GM18951 (cell line): ENCODE measurements around the gene KCNQ5.

Experiments
- POLR2A ChIP-seq: IDR thresholded peaks from 4 replicates; pipeline ENCODE4 v1.6.1; 2011; ENCODE audit warnings: mild to moderate bottlenecking; ENCODE audit not compliant: insufficient read length, insufficient read depth; ENCODE audit errors: extremely low read depth
- in situ Hi-C: fragments of 300-500 bp; cut with MboI; formaldehyde crosslinking; loops from one replicate; pipeline ENCODE4 v1.12.0; 2022; ENCODE audit warnings: low sequenced_read_pairs, mixed read lengths, inconsistent platforms; ENCODE audit not compliant: unreplicated experiment

Gene KCNQ5

GRCh38 chr6:72624557-72625160 is 2.8 kb downstream of the KCNQ5 start:
- no peak for TF ChIP-seq POLR2A
- in situ Hi-C loops: no loop called here

GRCh38 chr6:72626126-72626525 is 4.3 kb downstream of the KCNQ5 start:
- in situ Hi-C loops: no loop called here
- TF ChIP-seq POLR2A: no peak

- no peak for TF ChIP-seq POLR2A
- in situ Hi-C loops: no loop called here
These were observed 5.7 kb downstream of the KCNQ5 start for GRCh38 chr6:72627539-72627938.

- no peak for TF ChIP-seq POLR2A
These were observed 9.6 kb downstream of the KCNQ5 start for GRCh38 chr6:72631480-72631879.

GRCh38 chr6:72635636-72636035 is 13.8 kb downstream of the KCNQ5 start:
- in situ Hi-C loops: no loop called here
- TF ChIP-seq POLR2A: no peak

More at GRCh38 chr6:72631480-72631879, 9.6 kb downstream of the KCNQ5 start:
- in situ Hi-C loops: no loop called here

GRCh38 chr6:72636215-72636614 is 14.4 kb downstream of the KCNQ5 start:
- in situ Hi-C loops: no loop called here
- TF ChIP-seq POLR2A: no peak

GRCh38 chr6:72636786-72637185 is 14.9 kb downstream of the KCNQ5 start:
- TF ChIP-seq POLR2A: no peak
- in situ Hi-C loops: no loop called here

GRCh38 chr6:72639920-72640614 is 18.2 kb downstream of the KCNQ5 start:
- in situ Hi-C loops: no loop called here
- TF ChIP-seq POLR2A: no peak

- in situ Hi-C loops: no loop called here
- no peak for TF ChIP-seq POLR2A
These were observed 18.7 kb downstream of the KCNQ5 start for GRCh38 chr6:72640615-72640930.

GRCh38 chr6:72642435-72642834 is 20.6 kb downstream of the KCNQ5 start:
- in situ Hi-C loops: no loop called here
- no peak for TF ChIP-seq POLR2A

- in situ Hi-C loops: no loop called here
- no peak for TF ChIP-seq POLR2A
These were observed 21.4 kb downstream of the KCNQ5 start for GRCh38 chr6:72643214-72643613.

GRCh38 chr6:72646604-72647485 is 25.0 kb downstream of the KCNQ5 start:
- in situ Hi-C loops: no loop called here
- no peak for TF ChIP-seq POLR2A

- TF ChIP-seq POLR2A: no peak
- in situ Hi-C loops: no loop called here
These were observed 25.6 kb downstream of the KCNQ5 start for GRCh38 chr6:72647489-72647888.
